ENCODE measurements around the gene NAALADL2. TPM values are rescaled to one million over a fixed set of nuclear protein-coding genes. Genes with fewer than 3 reads are reported as not detected.

Gene NAALADL2
- total RNA-seq, 4 donors from 2014 or later: 0.85 to 6.3 (median 1.6) TPM

DNA sequence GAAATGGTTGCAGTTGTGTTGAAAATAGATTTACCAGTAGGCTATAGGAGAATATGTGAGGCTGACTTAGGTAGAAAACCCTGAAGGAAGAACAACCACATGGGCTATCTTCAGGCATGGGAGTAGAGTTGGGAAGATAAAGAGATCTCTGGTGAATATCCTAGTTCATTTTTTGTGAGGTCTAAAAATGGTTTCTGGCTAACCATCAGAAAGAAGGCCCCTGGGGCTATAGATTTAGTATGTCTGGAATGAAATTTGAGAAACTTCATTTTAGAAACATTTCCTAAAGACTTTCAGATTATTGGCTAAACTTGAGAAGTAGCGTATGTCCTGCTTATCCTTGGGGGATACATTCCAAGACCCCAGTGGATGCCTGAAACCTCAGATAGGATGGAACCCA, 148.2 kb downstream of the NAALADL2 start:
- intact Hi-C loops (cut with DNase I): no loop called here
- Histone ChIP-seq H3K27ac (no peak overlapping the region), H3K27me3 (no peaks in the 10 kb centered on the region), H3K4me1 (no peaks in the 10 kb centered on the region), H3K36me3 (no peaks in the 10 kb centered on the region), H3K9me3 (no peaks in the 10 kb centered on the region), H3K4me3 (no peak overlapping the region)
- DNase-seq: no peak
- 95% methylated on average over 1 of the region's 1 CpG for WGBS, 2 donors
- no peak for TF ChIP-seq POLR2A (IDR thresholded peaks at IDR 0.05)
- TF ChIP-seq, protein P1, sequence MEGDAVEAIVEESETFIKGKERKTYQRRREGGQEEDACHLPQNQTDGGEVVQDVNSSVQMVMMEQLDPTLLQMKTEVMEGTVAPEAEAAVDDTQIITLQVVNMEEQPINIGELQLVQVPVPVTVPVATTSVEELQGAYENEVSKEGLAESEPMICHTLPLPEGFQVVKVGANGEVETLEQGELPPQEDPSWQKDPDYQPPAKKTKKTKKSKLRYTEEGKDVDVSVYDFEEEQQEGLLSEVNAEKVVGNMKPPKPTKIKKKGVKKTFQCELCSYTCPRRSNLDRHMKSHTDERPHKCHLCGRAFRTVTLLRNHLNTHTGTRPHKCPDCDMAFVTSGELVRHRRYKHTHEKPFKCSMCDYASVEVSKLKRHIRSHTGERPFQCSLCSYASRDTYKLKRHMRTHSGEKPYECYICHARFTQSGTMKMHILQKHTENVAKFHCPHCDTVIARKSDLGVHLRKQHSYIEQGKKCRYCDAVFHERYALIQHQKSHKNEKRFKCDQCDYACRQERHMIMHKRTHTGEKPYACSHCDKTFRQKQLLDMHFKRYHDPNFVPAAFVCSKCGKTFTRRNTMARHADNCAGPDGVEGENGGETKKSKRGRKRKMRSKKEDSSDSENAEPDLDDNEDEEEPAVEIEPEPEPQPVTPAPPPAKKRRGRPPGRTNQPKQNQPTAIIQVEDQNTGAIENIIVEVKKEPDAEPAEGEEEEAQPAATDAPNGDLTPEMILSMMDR (IDR thresholded peaks at IDR 0.05): no peak

DNA sequence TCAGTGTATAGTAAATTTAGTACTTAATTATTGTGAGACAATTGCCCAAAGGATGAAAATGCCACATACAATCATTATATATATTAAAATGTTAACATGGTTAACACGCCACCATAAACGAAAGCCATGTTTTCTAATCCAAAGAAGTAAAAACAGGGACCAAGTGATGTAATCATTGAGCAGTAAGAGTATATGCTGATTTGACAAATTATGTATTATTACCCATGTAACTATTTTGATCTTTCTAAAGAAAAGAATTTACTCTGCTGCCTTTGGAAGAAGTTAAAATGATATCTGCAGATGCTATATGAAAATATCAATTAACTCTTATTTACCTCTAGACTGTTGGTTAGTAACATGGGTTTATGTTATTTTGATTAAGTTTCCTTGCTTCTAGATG, 150.2 kb downstream of the NAALADL2 start:
- H3K27me3 ChIP-seq: no peaks in the 10 kb centered on the region
- no peak overlapping the region for H3K27ac ChIP-seq
- 92 to 93% methylated on average over 2 of the region's 2 CpGs for WGBS, 2 donors
- H3K4me3 ChIP-seq: no peak overlapping the region
- intact Hi-C loops (cut with DNase I): no loop called here
- H3K9me3 ChIP-seq: no peaks in the 10 kb centered on the region
- H3K36me3 ChIP-seq: no peaks in the 10 kb centered on the region
- H3K4me1 ChIP-seq: no peaks in the 10 kb centered on the region
- DNase-seq: no peak
- TF ChIP-seq POLR2A (IDR thresholded peaks at IDR 0.05): no peak
- TF ChIP-seq, protein P1 (IDR thresholded peaks at IDR 0.05): no peak

DNA sequence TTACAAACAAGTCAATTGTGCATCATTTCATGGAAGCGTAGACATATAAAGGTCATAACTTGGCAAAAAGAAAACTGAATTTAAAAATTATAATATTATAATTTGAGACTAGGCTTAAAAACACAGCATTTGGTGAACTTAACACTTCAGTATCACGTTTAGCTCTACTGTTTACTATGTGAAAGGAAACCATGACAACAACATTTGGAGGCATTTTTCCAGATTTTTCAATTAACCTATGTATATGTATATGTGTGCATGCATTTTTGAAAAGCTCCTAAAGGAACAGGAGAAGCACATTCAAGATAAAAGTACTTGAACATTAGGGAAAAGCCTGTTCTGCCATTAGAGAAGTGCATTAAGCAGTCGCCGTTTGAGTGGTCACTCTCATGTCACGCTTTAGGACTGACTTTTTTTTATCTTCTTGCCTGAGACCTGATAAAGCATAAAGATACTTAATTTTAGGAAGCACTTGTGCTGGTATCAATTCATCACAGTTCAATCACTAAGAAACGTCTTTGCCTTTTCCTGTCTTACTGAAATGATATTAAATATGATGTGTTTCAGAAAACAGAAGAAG, 156.0 kb downstream of the NAALADL2 start:
- 61 to 62% methylated on average over 6 of the region's 6 CpGs for WGBS, 2 donors
- TF ChIP-seq, protein P1 (IDR thresholded peaks at IDR 0.05): no peak
- no peak for TF ChIP-seq POLR2A (IDR thresholded peaks at IDR 0.05)
- H3K9me3 ChIP-seq: no peaks in the 10 kb centered on the region
- intact Hi-C loops (cut with DNase I): no loop called here
- no peak overlapping the region for H3K4me3 ChIP-seq
- no peaks in the 10 kb centered on the region for H3K36me3 ChIP-seq
- DNase-seq: no peak
- H3K27me3 ChIP-seq: no peaks in the 10 kb centered on the region
- H3K27ac ChIP-seq: no peak overlapping the region
- no peaks in the 10 kb centered on the region for H3K4me1 ChIP-seq

DNA sequence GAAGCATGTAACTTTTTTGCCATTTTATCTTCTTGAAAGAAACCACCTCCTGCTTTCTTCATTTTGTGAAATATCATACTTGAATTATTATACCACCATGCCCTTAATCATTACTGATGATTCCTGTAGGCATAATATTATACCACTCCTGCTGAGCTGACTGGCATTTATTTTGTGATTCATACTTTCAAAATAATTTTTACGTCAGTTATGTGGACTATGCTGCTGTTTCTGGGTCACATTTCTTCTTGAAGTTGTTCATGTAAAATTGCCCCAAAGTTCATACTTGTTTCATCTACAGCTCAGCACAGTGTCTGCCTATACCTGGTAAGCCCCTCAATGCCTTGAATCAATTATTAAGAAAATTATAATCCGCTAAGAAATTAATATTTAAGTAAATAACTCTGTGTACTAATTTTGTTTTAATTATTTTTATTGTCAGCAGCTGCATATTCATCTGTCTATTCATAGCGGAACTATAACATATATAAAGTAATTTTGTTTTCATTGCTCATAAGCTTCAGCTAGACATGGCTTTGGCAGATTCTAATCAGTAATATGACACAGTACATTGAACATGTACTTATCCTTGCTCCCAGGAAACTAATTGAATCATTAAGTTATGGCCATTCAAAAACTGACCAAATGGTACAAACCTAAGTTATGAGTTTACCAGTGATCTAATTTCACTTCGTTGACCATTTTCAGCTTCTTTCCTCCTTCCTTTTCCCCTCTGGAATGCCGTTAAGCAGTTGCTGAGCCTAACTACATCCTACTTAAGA, 160.0 kb downstream of the NAALADL2 start:
- Histone ChIP-seq H3K36me3 (no peaks in the 10 kb centered on the region), H3K27me3 (no peaks in the 10 kb centered on the region), H3K4me3 (no peak overlapping the region), H3K9me3 (no peaks in the 10 kb centered on the region), H3K4me1 (no peaks in the 10 kb centered on the region), H3K27ac (no peak overlapping the region)
- WGBS, 2 donors: 72 to 82% methylated on average over 5 of the region's 5 CpGs
- DNase-seq: no peak
- intact Hi-C loops (cut with DNase I): no loop called here
- no peak for TF ChIP-seq POLR2A (IDR thresholded peaks at IDR 0.05)
- TF ChIP-seq, protein P1 (IDR thresholded peaks at IDR 0.05): no peak

DNA sequence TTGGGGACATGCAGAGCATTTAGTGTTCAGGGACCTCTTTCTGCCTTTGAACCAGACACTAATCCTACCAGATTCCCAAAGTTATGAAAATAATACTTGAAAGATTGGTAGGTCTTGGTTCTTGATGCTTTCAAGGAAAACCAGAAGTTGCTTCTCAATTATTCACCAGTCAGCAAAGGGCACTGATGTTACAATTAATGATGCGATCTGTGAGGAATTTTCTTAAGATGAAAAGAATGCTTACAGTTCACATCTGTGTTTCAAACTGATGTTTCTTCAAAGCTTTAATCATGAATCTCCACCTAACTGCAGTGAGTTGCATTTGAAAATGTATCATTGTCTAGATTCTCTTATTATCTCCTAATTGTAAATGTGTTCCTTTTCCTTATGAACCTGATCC, 161.0 kb downstream of the NAALADL2 start:
- 86 to 92% methylated on average over 1 of the region's 1 CpG for WGBS, 2 donors
- intact Hi-C loops (cut with DNase I): no loop called here
- H3K27ac ChIP-seq: no peak overlapping the region

More for the DNA sequence above, 161.0 kb downstream of the NAALADL2 start:
- no peaks in the 10 kb centered on the region for H3K4me1 ChIP-seq
- H3K27me3 ChIP-seq: no peaks in the 10 kb centered on the region
- H3K36me3 ChIP-seq: no peaks in the 10 kb centered on the region
- no peak for TF ChIP-seq POLR2A (IDR thresholded peaks at IDR 0.05)
- TF ChIP-seq, protein P1 (IDR thresholded peaks at IDR 0.05): no peak
- no peak for DNase-seq
- H3K4me3 ChIP-seq: no peak overlapping the region
- no peaks in the 10 kb centered on the region for H3K9me3 ChIP-seq
